Activated CD8-positive, alpha-beta T cell treated with anti-CD3 and anti-CD28 coated beads for 36 hours (primary cell): ENCODE data around the gene TIE1. TPM values are rescaled to one million over a fixed set of nuclear protein-coding genes. Genes with fewer than 3 reads are reported as not detected.
A peak's percentile ranks its signal among the peaks of the same experiment; 100 is the strongest.

ENCODE experiments used
- ATAC-seq: fragments of 200-7000 bp; cut with Tn5 transposase; one replicate; pipeline ENCODE4 v1.10.0; 2021; ENCODE audit warnings: mild to moderate bottlenecking, moderate library complexity
- CTCF ChIA-PET: fragments of 350-600 bp; sonication (Branson Sonifier 250); formaldehyde crosslinking; loops from one replicate; lab custom pipeline; 2021; ENCODE audit warnings: antibody characterized with exemption; lab: Charles Lee
- POLR2A ChIA-PET: fragments of 350-600 bp; sonication (Branson Sonifier 250); formaldehyde crosslinking; loops from one replicate; lab custom pipeline; 2021; ENCODE audit warnings: antibody characterized with exemption; lab: Charles Lee
- DNase-seq: peaks from one replicate; pipeline ENCODE4 v3.0.0-alpha.2; 2020
- H3K27ac Mint-ChIP-seq: one replicate; pipeline ENCODE4 v1.8.0; 2021; ENCODE audit warnings: mild to moderate bottlenecking, mixed read lengths
- H3K27me3 Mint-ChIP-seq: one replicate; pipeline ENCODE4 v1.8.0; 2021; ENCODE audit warnings: mixed read lengths
- H3K36me3 Mint-ChIP-seq: one replicate; pipeline ENCODE4 v1.8.0; 2021; ENCODE audit warnings: low read depth, mixed read lengths
- H3K4me1 Mint-ChIP-seq: one replicate; pipeline ENCODE4 v1.8.0; 2021; ENCODE audit warnings: low read depth, mixed read lengths
- H3K4me3 Mint-ChIP-seq: one replicate; pipeline ENCODE4 v1.8.0; 2021; ENCODE audit warnings: mild to moderate bottlenecking, moderate library complexity, mixed read lengths
- H3K9me3 Mint-ChIP-seq: one replicate; pipeline ENCODE4 v1.8.0; 2021; ENCODE audit warnings: mixed read lengths
- CTCF ChIP-seq: fragments of 200-600 bp; IDR thresholded peaks from one replicate; pipeline ENCODE4 v1.8.0; 2022; ENCODE audit warnings: antibody characterized with exemption, mild to moderate bottlenecking
- intact Hi-C: fragments of 100-400 bp; cut with micrococcal nuclease; formaldehyde crosslinking; loops from one replicate; pipeline ENCODE4 v1.10.0; 2022
- total RNA-seq, 2 experiments: library from RNA; stranded (reverse); gene quantifications; one replicate each; pipeline ENCODE4 v1.2.3, GENCODE V29; 2021

Gene TIE1
- total RNA-seq, 2 experiments from 2014 or later, result 0.25 TPM; not detected in 1

GRCh38 chr1:43358121-43358745, 57.5 kb downstream of the TIE1 start:
- intact Hi-C loops, result no loop called here
- TF ChIP-seq CTCF, result peak; percentile 25
- ATAC-seq (peak; percentile 18), DNase-seq (peak; percentile 45)
- Mint-ChIP-seq H3K27ac (peak overlapping the region; percentile 87), H3K9me3 (no peaks in the 10 kb centered on the region), H3K36me3 (peaks cover 40% of the 10 kb centered on the region), H3K27me3 (no peaks in the 10 kb centered on the region), H3K4me3 (peak overlapping the region; percentile 95), H3K4me1 (peaks cover 32% of the 10 kb centered on the region)
- CTCF ChIA-PET, result interaction anchor here (0.9 to 2.5 kb wide), 11 partner anchors 10 to 578 kb away, joined by 3 to 11 read pairs (median 4); partner anchors contain the start of genes ELOVL1, MED8 and SZT2
- POLR2A ChIA-PET, result interaction anchor here (0.7 to 1.6 kb wide), 6 partner anchors 9 to 864 kb away, joined by 3 to 17 read pairs (median 3); partner anchors contain the start of gene ELOVL1

- intact Hi-C loops, result no loop called here
- Mint-ChIP-seq H3K27me3 (no peaks in the 10 kb centered on the region), H3K4me1 (peaks cover 32% of the 10 kb centered on the region), H3K4me3 (peak within 1 kb of the TSS; percentile 95), H3K27ac (peak within 1 kb of the TSS; percentile 87), H3K9me3 (no peaks in the 10 kb centered on the region), H3K36me3 (peaks cover 47% of the 10 kb centered on the region)
- peak; percentile 99 for DNase-seq
- CTCF ChIA-PET, result interaction anchor here (0.9 to 2.5 kb wide), 10 partner anchors 9 to 579 kb away, joined by 3 to 11 read pairs (median 5); partner anchors contain the start of genes ELOVL1, MED8 and SZT2
- POLR2A ChIA-PET, result interaction anchor here (0.7 to 1.6 kb wide), 4 partner anchors 9 to 300 kb away, joined by 3 to 17 read pairs (median 3); partner anchors contain the start of gene ELOVL1
- no peak for TF ChIP-seq CTCF
- peak; percentile 98 for ATAC-seq
Observed at GRCh38 chr1:43358746-43359693, 58.2 kb downstream of the TIE1 start, which contains the start of gene CDC20. CDC20 (plus strand) TSS chr1:43358981; CDS start chr1:43359216, 235 bp downstream.

- CTCF ChIA-PET, result interaction anchor here (2.0 kb wide), 2 partner anchors 8 to 30 kb away, joined by 10 to 11 read pairs; partner anchors contain the start of genes ELOVL1, MED8 and SZT2
- peaks cover 53% of the 10 kb centered on the region for H3K36me3 Mint-ChIP-seq
Observed at GRCh38 chr1:43359696-43360095, 58.9 kb downstream of the TIE1 start.

GRCh38 chr1:43360616-43361015, 59.8 kb downstream of the TIE1 start:
- POLR2A ChIA-PET, result interaction anchor here (1.0 kb wide), 1 partner anchor 29 kb away, joined by 3 read pairs; the partner anchor contains the start of gene MED8

More at GRCh38 chr1:43359696-43360095, 58.9 kb downstream of the TIE1 start:
- Mint-ChIP-seq H3K4me1 (peaks cover 32% of the 10 kb centered on the region), H3K27me3 (no peaks in the 10 kb centered on the region), H3K27ac (peak overlapping the region; percentile 71), H3K4me3 (peak overlapping the region; percentile 95), H3K9me3 (no peaks in the 10 kb centered on the region)
- intact Hi-C loops, result no loop called here
- ATAC-seq (no peak), DNase-seq (no peak)
- no peak for TF ChIP-seq CTCF
- POLR2A ChIA-PET, result no interaction called here

More at GRCh38 chr1:43360616-43361015, 59.8 kb downstream of the TIE1 start:
- Mint-ChIP-seq H3K27ac (peak overlapping the region; percentile 71), H3K4me3 (peak overlapping the region; percentile 95), H3K36me3 (peaks cover 62% of the 10 kb centered on the region), H3K4me1 (peaks cover 39% of the 10 kb centered on the region), H3K27me3 (no peaks in the 10 kb centered on the region), H3K9me3 (no peaks in the 10 kb centered on the region)
- CTCF ChIA-PET, result no interaction called here
- TF ChIP-seq CTCF, result no peak
- no peak for ATAC-seq
- intact Hi-C loops, result no loop called here
- no peak for DNase-seq
